ENCODE data around the gene NCKAP5. TPM values are rescaled to one million over a fixed set of nuclear protein-coding genes. Genes with fewer than 3 reads are reported as not detected.

The NCKAP5 gene
- total and polyA plus RNA-seq, 2 of the 13 experiments (the other 11 are each of a cell fraction or from before 2014, with no cell fraction given) = 0.01 TPM; not detected in 1

DNA sequence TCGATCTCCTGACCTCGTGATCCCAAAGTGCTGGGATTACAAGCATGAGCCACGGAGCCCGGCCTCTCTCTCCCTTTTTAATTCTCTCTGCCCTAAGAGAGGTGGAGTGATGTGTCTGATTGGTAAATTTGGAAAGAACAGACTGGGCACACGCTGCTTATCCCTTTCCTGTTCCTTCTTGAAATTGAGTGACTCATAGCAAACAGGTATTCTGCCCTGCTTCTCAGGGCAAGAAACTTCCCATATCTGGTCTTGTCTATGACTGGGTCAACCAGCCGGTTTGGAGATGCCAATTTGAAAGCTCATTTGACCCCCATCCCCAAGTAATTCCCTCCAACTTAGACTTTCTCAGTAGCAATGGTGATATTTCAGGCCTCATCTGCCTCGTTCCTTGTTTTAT, 913.3 kb downstream of the NCKAP5 start:
- BruUV-seq (replicated peaks) = no TSS peak
- in situ Hi-C loops (cut with HindIII; ENCODE audit: extremely low pct_ligation_motif_present, low pct_unique_long_range_greater_than_20kb) (loop anchor here (10.0 to 25.0 kb wide), 2 partner anchors 507 to 1190 kb away; no protein-coding TSS in a partner anchor), intact Hi-C loops (cut with micrococcal nuclease; ENCODE audit: unreplicated experiment) (loop anchor here (5.0 to 10.0 kb wide), 2 partner anchors 108 to 390 kb away; no protein-coding TSS in a partner anchor)
- no peaks in the 10 kb centered on the region for H3K4me1 ChIP-seq (ENCODE audit: insufficient read depth, low read length)
- ChIA-PET CTCF (ENCODE audit: low intra/inter-chr PET ratio, low total read pairs) (no interaction called here), POLR2A (no interaction called here)
- no peak for DNase-seq (ENCODE audit: low spot score)
- no peak for ATAC-seq
- H2AFZ ChIP-seq (ENCODE audit: low read length) = no peak overlapping the region
- H3K9ac ChIP-seq (ENCODE audit: insufficient read depth, low read depth, low read length) = no peak overlapping the region
- no peaks in the 10 kb centered on the region for H4K20me1 ChIP-seq (ENCODE audit: insufficient read depth, low read length)
- no peaks in the 10 kb centered on the region for H3K79me2 ChIP-seq (ENCODE audit: insufficient read depth, low read length)
- no peaks in the 10 kb centered on the region for H3K9me3 ChIP-seq (ENCODE audit: low read length)
- H3K4me3 ChIP-seq (replicated peaks in 1 of 3; ENCODE audit: insufficient read depth in 1 of 3, low read depth in 2 of 3, low read length in 3 of 3) = no peak overlapping the region
- no peak overlapping the region for H3K4me2 ChIP-seq (ENCODE audit: low read depth, low read length)
- no peak overlapping the region for H3K27ac ChIP-seq (ENCODE audit: extremely low read length, insufficient read depth, low read length)
- H3K27me3 ChIP-seq (ENCODE audit: control insufficient read depth in 1 of 2, insufficient read depth in 2 of 2, low read length in 2 of 2) = no peaks in the 10 kb centered on the region
- no peaks in the 10 kb centered on the region for H3K36me3 ChIP-seq (replicated peaks in 1 of 2; ENCODE audit: control insufficient read depth in 1 of 2, insufficient read depth in 2 of 2, low read length in 2 of 2)
- WGBS (ENCODE audit: low lambda C conversion rate) = 34% methylated on average over 7 of the region's 7 CpGs
- no peak for FAIRE-seq
- no peak for TF ChIP-seq POLR2AphosphoS5 (IDR thresholded peaks at IDR 0.05; ENCODE audit: low read depth, low read length)
- TF ChIP-seq ZNF557 (CRISPR knock-in tag; IDR thresholded peaks at IDR 0.05) = no peak
- no peak for TF ChIP-seq ZFP62 (CRISPR knock-in tag; IDR thresholded peaks at IDR 0.05)
- TF ChIP-seq, protein P1, sequence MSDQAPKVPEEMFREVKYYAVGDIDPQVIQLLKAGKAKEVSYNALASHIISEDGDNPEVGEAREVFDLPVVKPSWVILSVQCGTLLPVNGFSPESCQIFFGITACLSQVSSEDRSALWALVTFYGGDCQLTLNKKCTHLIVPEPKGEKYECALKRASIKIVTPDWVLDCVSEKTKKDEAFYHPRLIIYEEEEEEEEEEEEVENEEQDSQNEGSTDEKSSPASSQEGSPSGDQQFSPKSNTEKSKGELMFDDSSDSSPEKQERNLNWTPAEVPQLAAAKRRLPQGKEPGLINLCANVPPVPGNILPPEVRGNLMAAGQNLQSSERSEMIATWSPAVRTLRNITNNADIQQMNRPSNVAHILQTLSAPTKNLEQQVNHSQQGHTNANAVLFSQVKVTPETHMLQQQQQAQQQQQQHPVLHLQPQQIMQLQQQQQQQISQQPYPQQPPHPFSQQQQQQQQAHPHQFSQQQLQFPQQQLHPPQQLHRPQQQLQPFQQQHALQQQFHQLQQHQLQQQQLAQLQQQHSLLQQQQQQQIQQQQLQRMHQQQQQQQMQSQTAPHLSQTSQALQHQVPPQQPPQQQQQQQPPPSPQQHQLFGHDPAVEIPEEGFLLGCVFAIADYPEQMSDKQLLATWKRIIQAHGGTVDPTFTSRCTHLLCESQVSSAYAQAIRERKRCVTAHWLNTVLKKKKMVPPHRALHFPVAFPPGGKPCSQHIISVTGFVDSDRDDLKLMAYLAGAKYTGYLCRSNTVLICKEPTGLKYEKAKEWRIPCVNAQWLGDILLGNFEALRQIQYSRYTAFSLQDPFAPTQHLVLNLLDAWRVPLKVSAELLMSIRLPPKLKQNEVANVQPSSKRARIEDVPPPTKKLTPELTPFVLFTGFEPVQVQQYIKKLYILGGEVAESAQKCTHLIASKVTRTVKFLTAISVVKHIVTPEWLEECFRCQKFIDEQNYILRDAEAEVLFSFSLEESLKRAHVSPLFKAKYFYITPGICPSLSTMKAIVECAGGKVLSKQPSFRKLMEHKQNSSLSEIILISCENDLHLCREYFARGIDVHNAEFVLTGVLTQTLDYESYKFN (CRISPR knock-in tag; conservative IDR thresholded peaks at IDR 0.05) = no peak
- no peak for TF ChIP-seq TARDBP (CRISPR knock-in tag; IDR thresholded peaks at IDR 0.05)
- no peak for TF ChIP-seq ERF (CRISPR knock-in tag; IDR thresholded peaks at IDR 0.05)
- TF ChIP-seq ZNF878 (CRISPR knock-in tag; IDR thresholded peaks at IDR 0.05) = no peak
- TF ChIP-seq SOX5 (CRISPR knock-in tag; IDR thresholded peaks at IDR 0.05; ENCODE audit: borderline replicate concordance) = no peak
- TF ChIP-seq FOXC1 (CRISPR knock-in tag; IDR thresholded peaks at IDR 0.05; ENCODE audit: borderline replicate concordance) = no peak
- no peak for TF ChIP-seq ZNF710 (CRISPR knock-in tag; IDR thresholded peaks at IDR 0.05; ENCODE audit: borderline replicate concordance)
- no peak for TF ChIP-seq ZNF672 (CRISPR knock-in tag; IDR thresholded peaks at IDR 0.05)
- TF ChIP-seq ZNF383 (CRISPR knock-in tag; IDR thresholded peaks at IDR 0.05; ENCODE audit: borderline replicate concordance) = no peak
- no peak for TF ChIP-seq TP53 (CRISPR knock-in tag; conservative IDR thresholded peaks at IDR 0.05)
- TF ChIP-seq, protein P2, sequence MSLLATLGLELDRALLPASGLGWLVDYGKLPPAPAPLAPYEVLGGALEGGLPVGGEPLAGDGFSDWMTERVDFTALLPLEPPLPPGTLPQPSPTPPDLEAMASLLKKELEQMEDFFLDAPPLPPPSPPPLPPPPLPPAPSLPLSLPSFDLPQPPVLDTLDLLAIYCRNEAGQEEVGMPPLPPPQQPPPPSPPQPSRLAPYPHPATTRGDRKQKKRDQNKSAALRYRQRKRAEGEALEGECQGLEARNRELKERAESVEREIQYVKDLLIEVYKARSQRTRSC (CRISPR knock-in tag; IDR thresholded peaks at IDR 0.05; ENCODE audit: low read depth) = no peak
- TF ChIP-seq, protein P3, sequence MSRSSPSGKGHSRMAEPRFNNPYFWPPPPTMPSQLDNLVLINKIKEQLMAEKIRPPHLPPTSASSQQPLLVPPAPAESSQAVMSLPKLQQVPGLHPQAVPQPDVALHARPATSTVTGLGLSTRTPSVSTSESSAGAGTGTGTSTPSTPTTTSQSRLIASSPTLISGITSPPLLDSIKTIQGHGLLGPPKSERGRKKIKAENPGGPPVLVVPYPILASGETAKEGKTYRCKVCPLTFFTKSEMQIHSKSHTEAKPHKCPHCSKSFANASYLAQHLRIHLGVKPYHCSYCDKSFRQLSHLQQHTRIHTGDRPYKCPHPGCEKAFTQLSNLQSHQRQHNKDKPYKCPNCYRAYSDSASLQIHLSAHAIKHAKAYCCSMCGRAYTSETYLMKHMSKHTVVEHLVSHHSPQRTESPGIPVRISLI (CRISPR knock-in tag; IDR thresholded peaks at IDR 0.05; ENCODE audit: borderline replicate concordance) = no peak
- TF ChIP-seq HDAC1 (CRISPR knock-in tag; IDR thresholded peaks at IDR 0.05) = no peak
- no peak for TF ChIP-seq HNF4A (CRISPR knock-in tag; IDR thresholded peaks at IDR 0.05)
- TF ChIP-seq POGZ (CRISPR knock-in tag; IDR thresholded peaks at IDR 0.05) = no peak

All from HepG2 (cell line).